Raji (cell line): ENCODE data around the gene STON1.

Experiments
- POLR2A ChIP-seq: IDR thresholded peaks from 2 replicates; pipeline ENCODE4 v1.6.1; 2011; ENCODE audit warnings: low read depth, low read length, control low read depth; ENCODE audit not compliant: insufficient read depth

STON1 gene

GRCh38 chr2:48530033-48530811 lies at the start of gene STON1:
STON1 (plus strand) TSS chr2:48530154; CDS start chr2:48580634, 50,480 bp downstream.
- no peak for TF ChIP-seq POLR2A

GRCh38 chr2:48480526-48480925 lies 49.4 kb upstream of the STON1 start:
- TF ChIP-seq POLR2A, result no peak

GRCh38 chr2:48482313-48482712 lies 47.6 kb upstream of the STON1 start:
- no peak for TF ChIP-seq POLR2A

GRCh38 chr2:48482769-48483168 lies 47.2 kb upstream of the STON1 start:
- TF ChIP-seq POLR2A, result no peak

GRCh38 chr2:48483506-48483905 lies 46.4 kb upstream of the STON1 start:
- no peak for TF ChIP-seq POLR2A

GRCh38 chr2:48483916-48484315 lies 46.0 kb upstream of the STON1 start:
- no peak for TF ChIP-seq POLR2A

GRCh38 chr2:48488545-48488944 lies 41.4 kb upstream of the STON1 start:
- no peak for TF ChIP-seq POLR2A

- TF ChIP-seq POLR2A, result no peak
These were observed 33.1 kb upstream of the STON1 start for GRCh38 chr2:48496849-48497248.

- no peak for TF ChIP-seq POLR2A
These were observed 25.2 kb upstream of the STON1 start for GRCh38 chr2:48504647-48505327.

- TF ChIP-seq POLR2A, result no peak
These were observed 22.8 kb upstream of the STON1 start for GRCh38 chr2:48507111-48507510.

- TF ChIP-seq POLR2A, result no peak
These were observed 21.4 kb upstream of the STON1 start for GRCh38 chr2:48508461-48509124.

- TF ChIP-seq POLR2A, result no peak
These were observed 19.6 kb upstream of the STON1 start for GRCh38 chr2:48510329-48510728.

- no peak for TF ChIP-seq POLR2A
These were observed 18.0 kb upstream of the STON1 start for GRCh38 chr2:48511849-48512470.

GRCh38 chr2:48512571-48512970 lies 17.4 kb upstream of the STON1 start:
- no peak for TF ChIP-seq POLR2A

GRCh38 chr2:48514348-48515003 lies 15.5 kb upstream of the STON1 start:
- TF ChIP-seq POLR2A, result no peak
